Posterior cingulate gyrus (tissue), 11 donors: ENCODE data around the gene SLX1A.
A peak's percentile ranks its signal among the peaks of the same experiment; 100 is the strongest.
"Not testable (repeated sequence)": the region's sequence is repeated elsewhere in the genome, so short reads cannot be mapped to it uniquely, and the experiment has no call there.

Experiments
- DNase-seq, 10 donors: peaks; one replicate each; pipeline versions ENCODE4 v3.0.0 to v3.0.0-alpha.2; 2020 to 2021; ENCODE audit warnings: mixed read lengths in 3 of 10
- intact Hi-C: fragments of 100-400 bp; cut with DNase I; formaldehyde crosslinking; loops from one replicate; pipeline ENCODE4 v1.15.1; 2023

SLX1A gene

DNA sequence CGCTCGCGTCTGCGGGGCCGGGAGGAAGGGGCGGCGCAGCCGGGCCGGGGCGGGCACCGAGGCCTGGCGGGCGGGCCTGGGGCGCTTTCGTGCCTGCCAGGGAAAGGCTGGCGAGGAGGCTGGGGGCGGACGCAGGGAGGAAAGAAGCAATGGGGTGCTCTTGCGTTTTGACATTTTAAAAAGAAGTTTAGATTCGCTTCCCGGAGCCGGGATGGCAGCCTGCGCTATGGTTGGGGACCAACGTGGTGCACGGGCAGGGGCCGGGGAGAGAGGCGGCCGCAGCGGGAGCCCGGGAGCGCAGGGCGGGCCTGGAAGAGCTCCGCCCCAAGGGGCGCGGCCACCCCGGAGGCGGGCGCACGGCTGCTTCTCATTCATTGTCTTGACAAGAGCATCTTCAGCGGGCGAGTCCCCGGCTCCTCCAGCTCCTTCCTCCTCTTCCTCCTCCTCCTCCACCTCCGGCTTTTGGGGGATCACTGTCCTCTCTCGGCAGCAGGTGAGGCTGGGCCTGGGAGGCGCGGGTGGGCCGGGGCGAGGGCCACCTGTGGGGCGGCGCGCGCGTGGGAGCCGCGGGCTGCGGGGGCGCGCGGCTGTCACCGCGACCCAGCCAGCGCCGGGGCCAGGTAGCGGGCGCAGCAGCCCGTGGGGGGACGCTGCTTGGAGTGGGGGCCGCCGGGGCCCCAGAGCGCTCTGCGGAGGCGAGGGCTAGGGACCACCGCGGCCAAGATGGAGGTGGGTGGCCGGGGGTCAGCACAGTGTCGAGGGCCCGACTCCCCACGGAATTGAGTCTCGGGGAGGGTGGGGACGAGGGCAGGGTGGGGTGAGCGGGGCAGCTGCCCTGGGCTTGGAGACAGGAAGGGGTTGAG is 10.2 kb upstream of the SLX1A start, which contains the start of gene CORO1A:
TSS of gene CORO1A (plus strand) at position 370 of the 863 bp plus-strand sequence. CDS start 1,608 bp downstream, outside the sequence.
- peak; percentile 76 to 99 (median 90) for DNase-seq
- intact Hi-C loops = no loop called here

GRCh38 chr16:30184096-30184890 is 9.4 kb upstream of the SLX1A start:
- DNase-seq = peak in 7 of 10 donors; percentile 24 to 91 (median 41)
- intact Hi-C loops = no loop called here

DNA sequence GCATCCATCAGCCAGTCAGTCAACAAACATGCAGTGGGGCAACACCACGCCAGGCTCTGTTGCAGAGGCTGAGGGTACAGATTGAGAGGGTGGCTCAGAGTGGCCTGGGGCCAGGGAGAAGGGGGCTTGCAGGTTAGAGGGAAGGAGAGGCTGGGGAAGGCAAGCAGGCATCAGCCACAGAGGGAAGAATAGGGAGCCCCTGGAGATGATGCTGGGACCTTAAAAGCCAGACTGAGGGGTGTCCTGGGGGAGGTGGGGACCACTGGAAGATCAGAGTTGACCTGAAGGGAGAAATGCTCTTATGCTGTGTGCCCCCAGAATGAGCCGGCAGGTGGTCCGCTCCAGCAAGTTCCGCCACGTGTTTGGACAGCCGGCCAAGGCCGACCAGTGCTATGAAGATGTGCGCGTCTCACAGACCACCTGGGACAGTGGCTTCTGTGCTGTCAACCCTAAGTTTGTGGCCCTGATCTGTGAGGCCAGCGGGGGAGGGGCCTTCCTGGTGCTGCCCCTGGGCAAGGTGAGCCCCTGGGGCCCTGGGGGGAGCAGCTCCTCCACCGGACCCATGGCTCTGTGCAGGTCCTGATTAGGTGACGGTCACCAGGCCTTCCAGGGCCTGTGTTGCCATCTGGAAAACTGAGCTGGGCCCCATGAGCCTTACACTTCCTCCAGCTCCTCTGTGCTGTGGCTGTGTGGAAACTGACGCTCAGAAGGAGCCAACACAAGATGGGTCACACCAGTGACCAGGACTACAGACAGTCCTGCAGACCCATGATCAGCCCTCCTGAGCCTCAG is 8.6 kb upstream of the SLX1A start:
- intact Hi-C loops = no loop called here
- DNase-seq = peak in 5 of 10 donors; percentile 8 to 86 (median 66)

GRCh38 chr16:30185683-30186421 is 7.8 kb upstream of the SLX1A start:
- DNase-seq = peak in 7 of 10 donors; percentile 33 to 87 (median 42)

GRCh38 chr16:30186444-30186781 is 7.3 kb upstream of the SLX1A start:
- intact Hi-C loops = no loop called here
- no peak for DNase-seq

More at GRCh38 chr16:30185683-30186421, 7.8 kb upstream of the SLX1A start:
- intact Hi-C loops = no loop called here

DNA sequence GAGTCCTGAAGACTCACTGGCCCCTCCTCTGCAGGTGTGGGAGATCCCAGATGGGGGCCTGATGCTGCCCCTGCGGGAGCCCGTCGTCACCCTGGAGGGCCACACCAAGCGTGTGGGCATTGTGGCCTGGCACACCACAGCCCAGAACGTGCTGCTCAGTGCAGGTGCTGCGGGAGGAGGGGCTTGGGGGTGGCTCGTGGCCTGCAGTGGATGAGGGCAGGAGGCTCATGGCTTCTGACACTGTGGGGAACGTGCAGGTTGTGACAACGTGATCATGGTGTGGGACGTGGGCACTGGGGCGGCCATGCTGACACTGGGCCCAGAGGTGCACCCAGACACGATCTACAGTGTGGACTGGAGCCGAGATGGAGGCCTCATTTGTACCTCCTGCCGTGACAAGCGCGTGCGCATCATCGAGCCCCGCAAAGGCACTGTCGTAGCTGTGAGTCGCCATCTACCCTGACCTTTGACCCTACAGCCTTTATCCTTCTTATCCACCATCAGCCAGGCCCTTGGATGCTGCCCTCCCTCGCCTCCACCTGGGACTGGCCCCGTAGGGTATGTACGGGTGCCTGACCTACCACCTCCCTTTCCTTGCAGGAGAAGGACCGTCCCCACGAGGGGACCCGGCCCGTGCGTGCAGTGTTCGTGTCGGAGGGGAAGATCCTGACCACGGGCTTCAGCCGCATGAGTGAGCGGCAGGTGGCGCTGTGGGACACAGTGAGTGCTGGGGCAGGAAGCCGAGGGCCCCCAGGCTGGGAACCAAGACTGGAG is 6.7 kb upstream of the SLX1A start:
- DNase-seq = peak in 9 of 10 donors; percentile 15 to 89 (median 58)
- intact Hi-C loops = no loop called here

DNA sequence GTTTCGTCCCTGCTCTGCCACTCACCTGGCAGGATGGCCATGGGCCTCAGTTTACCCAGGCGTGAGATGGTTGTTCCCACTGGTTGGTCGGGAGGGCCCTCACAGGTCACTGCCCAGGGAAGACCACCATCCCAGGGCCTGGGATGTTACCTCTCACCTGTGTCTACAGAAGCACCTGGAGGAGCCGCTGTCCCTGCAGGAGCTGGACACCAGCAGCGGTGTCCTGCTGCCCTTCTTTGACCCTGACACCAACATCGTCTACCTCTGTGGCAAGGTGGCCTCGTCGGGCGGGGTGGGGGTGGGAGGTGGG is 6.2 kb upstream of the SLX1A start:
- intact Hi-C loops = no loop called here
- DNase-seq = no peak

- intact Hi-C loops = no loop called here
- DNase-seq = peak in 3 of 10 donors; percentile 52 to 80 (median 79)
These were observed 5.6 kb upstream of the SLX1A start for GRCh38 chr16:30187971-30188561.

DNA sequence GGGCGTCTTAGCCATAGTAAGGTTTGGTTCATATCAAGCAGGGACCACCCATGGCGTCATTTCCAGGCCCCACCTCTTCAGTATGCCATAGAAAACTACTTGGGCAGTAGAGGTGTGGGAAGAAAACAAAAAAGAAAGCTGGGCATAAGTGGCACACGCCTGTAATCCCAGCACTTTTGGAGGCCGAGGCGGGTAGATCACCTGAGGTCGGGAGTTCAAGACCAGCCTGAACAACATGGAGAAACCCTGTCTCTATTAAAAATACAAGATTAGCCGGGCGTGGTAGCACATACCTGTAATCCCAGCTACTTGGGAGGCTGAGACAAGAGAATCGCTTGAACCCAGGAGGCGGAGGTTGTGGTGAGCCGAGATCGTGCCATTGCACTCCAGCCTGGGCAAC is 2.5 kb upstream of the SLX1A start:
- peak in 2 of 10 donors; percentile 2 to 10 for DNase-seq
- intact Hi-C loops = not testable (repeated sequence)

DNA sequence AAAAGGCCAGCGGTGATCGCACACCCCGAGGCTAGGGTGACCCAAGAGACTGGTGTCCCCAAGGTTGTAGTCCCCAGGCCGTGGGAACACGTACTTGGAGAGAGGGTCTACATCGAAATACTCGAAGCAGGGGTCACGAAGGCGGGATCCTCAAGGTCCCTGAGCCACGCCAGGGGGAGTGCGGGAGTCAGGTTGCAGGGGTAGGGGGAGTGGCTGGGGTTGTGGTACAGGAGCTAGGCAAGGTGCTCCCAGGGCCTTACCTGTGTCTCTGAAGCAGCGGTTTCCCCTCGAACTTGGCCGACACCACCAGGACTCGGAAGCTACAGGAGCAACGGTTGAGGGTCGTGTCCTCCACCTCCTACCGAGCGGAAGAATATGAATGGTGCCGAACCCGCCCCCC is 577 bp upstream of the SLX1A start:
- intact Hi-C loops, DNase-seq: not testable (repeated sequence)

DNA sequence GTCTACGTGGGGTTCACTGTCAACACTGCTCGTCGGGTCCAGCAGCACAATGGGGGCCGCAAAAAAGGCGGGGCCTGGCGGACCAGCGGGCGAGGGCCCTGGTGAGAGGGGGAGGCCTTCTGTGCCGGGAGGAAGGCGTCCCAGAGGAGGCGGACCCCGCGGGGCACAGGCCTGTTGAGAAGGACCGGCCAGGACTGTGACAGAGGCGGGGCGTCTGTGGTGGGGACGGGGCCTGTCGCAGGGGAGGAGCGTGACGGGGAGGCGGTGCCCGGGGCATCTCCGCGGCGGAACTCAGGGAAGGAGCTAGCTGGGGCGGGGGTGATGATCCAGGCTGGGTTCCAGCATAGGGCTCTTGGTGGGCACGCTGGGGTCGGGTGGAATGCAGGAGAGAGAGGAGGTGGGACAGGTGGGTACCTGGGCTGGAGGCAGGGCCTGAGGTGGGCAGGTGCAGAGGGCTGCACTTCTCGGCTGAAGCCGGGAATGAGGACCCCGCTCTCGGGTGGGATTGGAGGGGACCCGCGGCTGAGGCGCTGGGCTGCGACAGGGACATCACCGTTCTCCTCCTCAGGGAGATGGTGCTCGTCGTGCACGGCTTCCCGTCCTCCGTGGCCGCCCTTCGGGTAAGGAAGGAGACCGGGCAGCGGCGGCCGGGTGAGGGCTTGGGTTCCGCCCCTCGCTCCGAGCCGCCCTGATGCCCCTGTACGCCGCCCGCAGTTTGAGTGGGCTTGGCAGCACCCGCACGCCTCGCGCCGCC is 674 bp downstream of the SLX1A start:
- DNase-seq = peak in 3 of 10 donors; percentile 59 to 89 (median 81)

DNA sequence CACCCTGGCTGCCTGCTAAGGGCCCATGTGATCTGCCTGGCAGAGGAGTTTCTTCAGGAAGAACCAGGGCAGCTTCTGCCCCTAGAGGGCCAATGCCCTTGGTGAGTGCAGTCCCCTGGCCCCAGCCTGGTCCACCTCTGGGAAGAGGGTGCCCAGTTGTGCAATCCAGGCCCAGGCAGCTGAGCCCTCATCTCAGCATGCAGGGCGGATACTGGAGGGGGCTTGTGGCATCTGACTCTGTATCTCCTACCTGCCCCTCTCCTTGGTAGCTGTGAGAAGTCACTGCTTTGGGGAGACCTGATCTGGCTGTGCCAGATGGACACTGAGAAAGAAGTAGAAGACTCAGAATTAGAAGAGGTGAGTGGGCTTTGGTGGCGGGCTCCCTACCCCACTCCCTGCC is 3.3 kb downstream of the SLX1A start:
- peak in 3 of 10 donors; percentile 5 to 14 (median 7) for DNase-seq
- intact Hi-C loops = not testable (repeated sequence)

More for the DNA sequence above, 674 bp downstream of the SLX1A start:
- intact Hi-C loops = not testable (repeated sequence)

GRCh38 chr16:30199049-30199448 is 5.4 kb downstream of the SLX1A start, which contains the start of gene SULT1A3:
TSS of gene SULT1A3 (plus strand) at chr16:30199255. CDS start at chr16:30200729, 1,474 bp downstream.
- intact Hi-C loops, DNase-seq: not testable (repeated sequence)

DNA sequence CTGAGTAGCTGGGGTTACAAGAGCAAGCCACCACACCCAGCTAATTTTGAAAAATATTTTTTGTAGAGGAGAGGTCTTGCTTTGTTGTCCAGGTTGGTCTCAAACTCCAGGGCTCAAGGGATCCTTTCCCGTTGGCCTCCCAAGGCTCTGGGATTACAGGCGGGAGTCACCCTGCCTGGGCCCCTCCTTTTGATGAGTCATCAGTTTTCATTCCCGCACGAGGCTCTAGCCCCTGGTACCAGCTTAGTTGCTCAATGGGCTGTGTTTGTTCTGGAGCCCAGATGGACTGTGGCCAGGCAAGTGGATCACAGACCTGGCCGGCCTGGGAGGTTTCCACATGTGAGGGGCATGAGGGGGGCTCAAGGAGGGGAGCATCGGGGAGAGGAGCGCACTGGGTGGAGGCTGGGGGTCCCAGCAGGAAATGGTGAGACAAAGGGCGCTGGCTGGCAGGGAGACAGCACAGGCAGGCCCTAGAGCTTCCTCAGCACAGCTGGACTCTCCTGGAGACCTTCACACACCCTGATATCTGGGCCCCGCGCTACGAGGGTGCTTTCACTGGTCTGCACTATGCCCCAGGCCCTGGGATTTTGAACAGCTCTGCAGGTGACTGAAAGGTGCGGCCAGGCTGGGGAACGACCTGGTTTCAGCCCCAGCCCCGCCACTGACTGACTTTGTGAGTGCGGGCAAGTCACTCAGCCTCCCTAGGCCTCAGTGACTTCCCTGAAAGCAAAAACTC is 6.1 kb downstream of the SLX1A start:
- intact Hi-C loops, DNase-seq: not testable (repeated sequence)

GRCh38 chr16:30205541-30206236 is 12.0 kb downstream of the SLX1A start:
- intact Hi-C loops = not testable (repeated sequence)
- DNase-seq = peak in 5 of 10 donors; percentile 3 to 75 (median 38)

DNA sequence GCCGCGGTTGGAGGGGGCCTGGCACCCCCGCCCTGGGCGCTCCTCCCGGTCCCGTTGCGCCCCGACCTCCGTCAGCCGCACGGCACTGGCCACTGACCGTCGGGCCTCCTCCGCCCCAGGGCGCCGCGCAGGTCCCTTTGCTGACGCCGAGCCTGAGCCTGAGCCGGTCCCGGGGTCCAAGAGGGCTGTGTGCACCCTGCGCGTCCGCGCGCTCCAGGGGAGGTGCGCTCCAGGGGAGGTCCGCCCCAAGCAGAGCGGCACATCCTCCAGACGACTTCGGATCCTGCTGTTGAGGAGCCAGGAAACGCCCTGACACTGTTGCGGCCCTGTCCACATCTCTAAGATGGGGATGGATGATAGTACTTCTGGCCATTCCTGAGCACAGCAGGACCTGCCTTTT is 12.6 kb downstream of the SLX1A start:
- DNase-seq, intact Hi-C loops: not testable (repeated sequence)
